Dedifferentiated amniotic fluid mesenchymal stem cell (primary cell): ENCODE results near the gene MYO18A.

Experiments
- DNase-seq: peaks from one replicate; pipeline ENCODE4 v3.0.0-alpha.2; 2016; ENCODE audit errors: extremely low spot score

The MYO18A gene

DNA sequence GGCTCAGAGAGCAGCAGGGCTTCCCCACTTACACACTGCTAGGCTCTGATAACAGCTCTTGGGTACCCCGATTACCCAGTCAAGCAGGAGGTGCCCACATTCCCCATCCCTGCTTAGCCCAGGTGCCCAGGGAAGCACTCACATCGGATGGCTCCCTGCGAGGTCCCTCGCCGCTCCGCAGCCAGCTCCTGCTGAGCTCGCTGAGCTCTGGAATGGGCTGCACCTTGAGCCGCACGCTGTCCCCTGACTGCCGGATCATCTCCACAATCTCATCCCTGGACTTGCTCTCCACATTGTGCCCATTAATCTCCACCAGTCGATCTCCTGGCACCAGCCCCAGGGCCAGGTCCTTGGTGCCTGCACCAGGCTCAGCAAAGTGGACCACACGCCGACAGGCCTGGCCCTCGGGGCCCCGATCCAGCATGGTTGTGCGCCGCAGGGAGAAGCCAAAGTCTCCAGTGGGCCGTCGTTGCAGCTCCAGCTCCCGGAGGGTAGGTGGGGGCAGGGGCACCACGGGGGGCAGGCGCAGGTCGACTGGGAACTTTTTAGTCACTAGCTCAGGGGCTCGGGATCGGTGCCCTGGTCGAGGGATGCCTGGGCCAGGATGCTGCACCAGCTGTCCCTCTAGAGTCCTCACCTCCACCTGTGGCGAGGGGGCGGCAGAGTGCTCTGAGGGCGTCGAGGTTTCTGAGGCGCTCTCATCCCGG is 14.2 kb downstream of the MYO18A start:
- DNase-seq = no peak

GRCh38 chr17:29165261-29165660 is 14.9 kb downstream of the MYO18A start:
- DNase-seq = no peak

GRCh38 chr17:29163563-29163962 is 16.6 kb downstream of the MYO18A start:
- DNase-seq = peak; percentile 57

- DNase-seq = no peak
These were observed 17.3 kb downstream of the MYO18A start for GRCh38 chr17:29162909-29163341.

- no peak for DNase-seq
These were observed 17.9 kb downstream of the MYO18A start for GRCh38 chr17:29162082-29162908.

GRCh38 chr17:29160253-29160652 is 19.9 kb downstream of the MYO18A start:
- DNase-seq = no peak

- DNase-seq = peak; percentile 36
These were observed 20.8 kb downstream of the MYO18A start for GRCh38 chr17:29159306-29159860.

DNA sequence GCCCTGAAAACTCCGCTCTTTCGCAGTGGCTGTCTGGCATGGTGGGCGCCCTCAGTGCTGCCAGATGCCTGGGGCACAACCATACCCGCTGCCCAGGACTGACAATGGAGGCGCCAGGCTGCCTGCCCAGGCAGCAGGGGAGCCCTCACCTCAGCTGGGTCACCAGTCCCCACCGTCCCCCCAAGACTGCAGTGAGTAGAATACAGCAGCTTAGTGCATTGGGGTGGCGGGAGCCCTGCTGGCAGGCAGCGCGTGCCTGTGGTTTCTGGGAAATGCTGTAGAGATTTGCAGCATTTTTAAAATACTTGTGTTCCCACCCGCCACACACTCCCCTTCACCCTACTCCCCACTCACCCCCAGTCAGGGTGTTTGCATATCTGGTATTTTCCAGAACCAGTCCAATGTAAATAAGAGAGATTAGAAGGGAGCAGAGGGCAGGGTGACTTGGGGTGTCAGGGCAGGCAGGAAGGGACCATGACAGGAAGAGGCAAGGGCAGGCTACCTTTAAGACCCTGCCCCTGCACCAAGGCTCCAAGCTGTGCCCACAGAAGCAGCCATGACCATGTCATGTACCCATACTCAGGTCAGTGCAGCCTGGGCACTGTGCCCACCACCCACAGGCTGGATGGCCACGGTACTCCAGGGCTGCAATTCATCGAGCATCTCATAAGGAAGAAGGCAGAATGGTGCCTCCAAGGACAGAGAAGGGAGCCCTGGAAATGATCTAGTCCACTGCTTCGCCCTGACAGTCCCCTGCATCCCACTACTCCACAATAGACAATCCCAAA is 21.5 kb downstream of the MYO18A start:
- DNase-seq = peak; percentile 74

GRCh38 chr17:29158096-29158487 is 22.1 kb downstream of the MYO18A start:
- no peak for DNase-seq

DNA sequence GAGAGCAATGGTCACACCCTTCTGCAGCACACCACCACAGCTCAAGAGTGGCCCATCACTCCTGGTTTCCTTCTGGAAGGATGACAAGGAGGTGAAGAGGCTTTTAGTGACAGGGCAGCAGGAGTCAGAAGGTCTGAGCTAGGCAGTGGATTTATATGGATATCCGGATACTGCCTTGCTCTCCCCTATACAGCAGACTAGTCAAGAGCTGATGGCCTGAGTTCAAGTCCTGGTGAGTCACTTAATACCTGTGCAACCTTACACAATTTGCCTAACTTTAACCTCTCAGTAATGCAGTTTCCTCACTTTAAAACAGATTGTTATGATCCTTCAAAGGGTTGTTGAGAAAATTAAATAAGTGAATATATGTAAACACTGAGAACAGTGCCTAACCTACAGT is 22.9 kb downstream of the MYO18A start:
- no peak for DNase-seq

DNA sequence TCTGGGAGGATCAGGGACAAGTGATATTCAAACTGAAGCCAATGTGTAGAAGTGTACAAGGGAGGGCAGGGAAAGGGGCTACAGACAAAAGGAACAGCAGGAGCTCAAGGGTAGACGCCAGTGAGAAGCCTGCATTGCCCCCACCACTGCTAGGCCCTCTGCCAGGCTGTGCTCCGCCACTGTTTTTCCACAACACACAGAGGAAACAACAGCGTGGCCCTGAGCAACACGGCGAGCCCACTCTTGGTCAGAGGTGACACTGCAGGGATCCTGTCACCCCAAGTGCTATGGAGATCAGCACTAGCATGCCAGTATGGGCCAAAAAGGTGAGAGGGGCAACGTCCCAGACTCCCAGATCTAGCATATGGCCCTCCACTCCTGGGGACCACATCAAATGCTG is 23.4 kb downstream of the MYO18A start:
- DNase-seq = no peak

DNA sequence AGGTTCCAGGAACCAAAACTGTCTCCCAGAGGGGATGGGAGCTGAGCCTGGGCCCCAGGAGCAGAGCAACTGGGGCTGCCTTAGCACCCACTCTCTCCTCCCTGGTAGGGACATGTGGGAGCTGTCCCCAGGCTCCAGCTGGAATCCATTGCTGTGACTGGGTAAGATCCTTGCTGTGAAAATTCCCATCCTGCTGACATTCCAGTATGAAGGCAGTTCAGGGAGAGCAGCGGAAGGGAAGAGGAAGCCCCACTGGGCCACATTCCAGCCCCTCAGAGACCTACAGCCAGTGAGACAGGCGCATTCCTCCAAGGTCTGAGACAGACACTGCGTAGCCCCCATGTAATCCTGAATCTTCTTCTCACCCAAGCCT is 24.2 kb downstream of the MYO18A start:
- no peak for DNase-seq

GRCh38 chr17:29155227-29155965 is 24.8 kb downstream of the MYO18A start:
- DNase-seq = peak; percentile 28

DNA sequence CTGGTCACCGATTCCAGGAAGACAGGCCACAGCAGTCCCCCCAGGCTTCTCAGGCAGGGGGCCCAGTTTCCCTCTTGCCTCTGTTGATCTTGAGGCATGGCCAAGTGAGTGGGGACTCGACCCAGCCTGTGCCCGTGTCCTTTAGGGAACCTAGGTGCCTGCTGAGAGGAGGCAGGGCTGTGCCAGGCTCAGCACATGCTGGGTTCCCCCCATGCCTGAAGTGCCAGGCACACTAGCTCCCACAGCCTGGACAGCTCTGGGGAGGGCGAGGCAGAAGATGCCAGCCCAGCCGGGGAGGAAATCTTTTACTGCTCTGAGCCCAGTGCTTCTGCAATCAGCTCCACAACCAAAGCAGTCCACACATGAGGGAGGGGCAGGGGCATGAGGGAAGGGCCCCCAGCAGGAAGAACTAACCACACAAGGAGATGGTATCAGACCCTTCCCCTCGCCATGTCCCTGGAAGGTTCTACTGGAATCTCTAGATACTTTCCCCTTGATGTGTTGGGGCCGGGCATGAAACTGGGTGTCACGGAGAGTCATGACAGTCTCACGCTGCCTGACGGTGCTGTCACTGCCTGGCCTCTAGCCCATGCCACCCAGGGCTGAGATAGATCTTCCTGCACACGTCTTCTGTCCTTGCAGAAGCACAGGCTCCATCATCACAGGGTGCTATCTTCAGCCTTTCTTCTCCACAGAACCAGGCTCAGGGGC is 25.5 kb downstream of the MYO18A start:
- no peak for DNase-seq

- peak; percentile 38 for DNase-seq
These were observed 28.6 kb downstream of the MYO18A start for GRCh38 chr17:29151567-29151966.

DNA sequence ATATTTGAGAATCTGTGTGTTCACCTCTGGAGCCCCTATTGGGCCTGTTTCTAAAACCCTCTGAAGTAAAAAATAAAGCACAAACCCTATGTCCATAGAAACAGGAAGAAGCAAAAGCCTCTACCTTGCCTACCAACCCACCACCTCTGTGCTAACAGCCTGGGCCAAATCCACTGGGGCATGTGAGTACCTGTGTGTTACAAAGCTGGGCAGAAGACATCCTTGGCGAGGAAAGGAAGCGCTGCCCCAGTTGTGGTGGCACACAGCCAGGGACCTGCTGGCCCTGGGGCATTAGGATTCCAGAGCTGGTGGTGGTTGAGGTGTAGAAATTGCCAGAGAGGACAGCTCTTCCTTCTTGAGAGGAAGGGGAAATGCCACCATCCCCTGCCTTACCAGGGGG is 30.0 kb downstream of the MYO18A start:
- DNase-seq = no peak

GRCh38 chr17:29149431-29150064 is 30.6 kb downstream of the MYO18A start:
- DNase-seq = no peak

GRCh38 chr17:29148790-29149430 is 31.3 kb downstream of the MYO18A start:
- peak; percentile 83 for DNase-seq

- DNase-seq = no peak
These were observed 31.9 kb downstream of the MYO18A start for GRCh38 chr17:29148257-29148789.
